CD4-positive, CD25-positive, alpha-beta regulatory T cell (primary cell): Measurements from ENCODE around the gene TPPP3. TPM values are rescaled to one million over a fixed set of nuclear protein-coding genes. Genes with fewer than 3 reads are reported as not detected.

ENCODE experiments used
- polyA plus RNA-seq, 4 donors: library from polyadenylated mRNA; unstranded; fragments of 300-500 nt; fragmentation: Illumina TruSeq; gene quantifications; one replicate each; pipeline ENCODE4 v1.2.3, GENCODE V29; 2021
- total RNA-seq: library from RNA; stranded (reverse); gene quantifications from one replicate; pipeline ENCODE4 v1.2.3, GENCODE V29; 2022

Gene TPPP3
- total and polyA plus RNA-seq, 5 donors from 2014 or later: not detected

Other genes with a start within 250 kb of the TPPP3 start
- gene B3GNT9, start 242.5 kb downstream of the TPPP3 start, total RNA-seq: 3.4 TPM
- 1 to 10 TPM in 3 of 4 donors, under 1 TPM in 1; 0.44 to 1.3 (median 1.2) TPM for gene B3GNT9, start 242.5 kb downstream of the TPPP3 start, polyA plus RNA-seq
- 50.3 TPM for gene TRADD, start 233.6 kb downstream of the TPPP3 start, total RNA-seq
- 10 to 100 TPM; 66.4 to 92.4 (median 88.1) TPM for gene TRADD, start 233.6 kb downstream of the TPPP3 start, polyA plus RNA-seq
- gene FBXL8, start 233.5 kb downstream of the TPPP3 start, total RNA-seq: 16.6 TPM
- gene FBXL8, start 233.5 kb downstream of the TPPP3 start, polyA plus RNA-seq: 1 to 10 TPM; 2.5 to 6.6 (median 4.0) TPM
- gene HSF4, start 228.8 kb downstream of the TPPP3 start, total RNA-seq: 34.4 TPM
- gene HSF4, start 228.8 kb downstream of the TPPP3 start, polyA plus RNA-seq: not detected
- 2.3 TPM for gene NOL3, start 223.0 kb downstream of the TPPP3 start, total RNA-seq
- not detected for gene NOL3, start 223.0 kb downstream of the TPPP3 start, polyA plus RNA-seq
- 19.6 TPM for gene MATCAP1, start 209.5 kb downstream of the TPPP3 start, total RNA-seq
- gene MATCAP1, start 209.5 kb downstream of the TPPP3 start, polyA plus RNA-seq: under 1 TPM in 1 of 4 donors, not detected in 3; 0.80 TPM
- 0.86 TPM for gene EXOC3L1, start 203.4 kb downstream of the TPPP3 start, total RNA-seq
- gene EXOC3L1, start 203.4 kb downstream of the TPPP3 start, polyA plus RNA-seq: under 1 TPM in 2 of 4 donors, not detected in 2; 0.25 to 0.35 TPM
- 63.7 TPM for gene E2F4, start 201.3 kb downstream of the TPPP3 start, total RNA-seq
- gene E2F4, start 201.3 kb downstream of the TPPP3 start, polyA plus RNA-seq: 10 to 100 TPM; 46.8 to 54.9 (median 48.9) TPM
- 2.2 TPM for gene ELMO3, start 194.4 kb downstream of the TPPP3 start, total RNA-seq
- under 1 TPM in 1 of 4 donors, not detected in 3; 0.09 TPM for gene ELMO3, start 194.4 kb downstream of the TPPP3 start, polyA plus RNA-seq
- gene TMEM208, start 166.4 kb downstream of the TPPP3 start, total RNA-seq: 31.0 TPM
- gene TMEM208, start 166.4 kb downstream of the TPPP3 start, polyA plus RNA-seq: 100 to 1,000 TPM in 2 of 4 donors, 10 to 100 TPM in 2; 91.8 to 141 (median 98.7) TPM
- 34.5 TPM for gene FHOD1, start 146.0 kb downstream of the TPPP3 start, total RNA-seq
- gene FHOD1, start 146.0 kb downstream of the TPPP3 start, polyA plus RNA-seq: 1 to 10 TPM; 1.9 to 4.5 (median 3.4) TPM
- 1.3 TPM for gene SLC9A5, start 144.5 kb downstream of the TPPP3 start, total RNA-seq
- not detected for gene SLC9A5, start 144.5 kb downstream of the TPPP3 start, polyA plus RNA-seq
- 10.0 TPM for gene PLEKHG4, start 114.0 kb downstream of the TPPP3 start, total RNA-seq
- gene PLEKHG4, start 114.0 kb downstream of the TPPP3 start, polyA plus RNA-seq: 1 to 10 TPM; 1.4 to 5.3 (median 2.8) TPM
- gene KCTD19, start 66.8 kb downstream of the TPPP3 start, total RNA-seq: not detected
- gene KCTD19, start 66.8 kb downstream of the TPPP3 start, polyA plus RNA-seq: not detected
- not detected for gene LRRC36, start 66.7 kb downstream of the TPPP3 start, total RNA-seq
- gene LRRC36, start 66.7 kb downstream of the TPPP3 start, polyA plus RNA-seq: not detected
- gene ZDHHC1, start 23.0 kb upstream of the TPPP3 start, total RNA-seq: not detected
- gene ZDHHC1, start 23.0 kb upstream of the TPPP3 start, polyA plus RNA-seq: under 1 TPM in 1 of 4 donors, not detected in 3; 0.60 TPM
- gene HSD11B2, start 37.6 kb upstream of the TPPP3 start, total RNA-seq: not detected
- not detected for gene HSD11B2, start 37.6 kb upstream of the TPPP3 start, polyA plus RNA-seq
- gene ATP6V0D1, start 87.7 kb upstream of the TPPP3 start, total RNA-seq: 92.5 TPM
- 100 to 1,000 TPM; 119 to 141 (median 133) TPM for gene ATP6V0D1, start 87.7 kb upstream of the TPPP3 start, polyA plus RNA-seq
- not detected for gene AGRP, start 90.0 kb upstream of the TPPP3 start, total RNA-seq
- not detected for gene AGRP, start 90.0 kb upstream of the TPPP3 start, polyA plus RNA-seq
- 16.6 TPM for gene RIPOR1, start 135.3 kb upstream of the TPPP3 start, total RNA-seq
- gene RIPOR1, start 135.3 kb upstream of the TPPP3 start, polyA plus RNA-seq: 1 to 10 TPM in 3 of 4 donors, under 1 TPM in 1; 0.91 to 3.1 (median 2.1) TPM
- gene CTCF, start 169.0 kb upstream of the TPPP3 start, total RNA-seq: 63.6 TPM
- gene CTCF, start 169.0 kb upstream of the TPPP3 start, polyA plus RNA-seq: 10 to 100 TPM; 44.5 to 80.2 (median 52.9) TPM